Activated CD8-positive, alpha-beta memory T cell treated with anti-CD3 and anti-CD28 coated beads, Interleukin-2, amount 50 U/mL, for 48 hours (primary cell): ENCODE measurements around the gene DDX52.
"Not testable (repeated sequence)": the region's sequence is repeated elsewhere in the genome, so short reads cannot be mapped to it uniquely, and the experiment has no call there.

Experiments used
- DNase-seq: peaks from one replicate; pipeline ENCODE4 v3.0.0-alpha.2; 2020

Gene DDX52, protein sequence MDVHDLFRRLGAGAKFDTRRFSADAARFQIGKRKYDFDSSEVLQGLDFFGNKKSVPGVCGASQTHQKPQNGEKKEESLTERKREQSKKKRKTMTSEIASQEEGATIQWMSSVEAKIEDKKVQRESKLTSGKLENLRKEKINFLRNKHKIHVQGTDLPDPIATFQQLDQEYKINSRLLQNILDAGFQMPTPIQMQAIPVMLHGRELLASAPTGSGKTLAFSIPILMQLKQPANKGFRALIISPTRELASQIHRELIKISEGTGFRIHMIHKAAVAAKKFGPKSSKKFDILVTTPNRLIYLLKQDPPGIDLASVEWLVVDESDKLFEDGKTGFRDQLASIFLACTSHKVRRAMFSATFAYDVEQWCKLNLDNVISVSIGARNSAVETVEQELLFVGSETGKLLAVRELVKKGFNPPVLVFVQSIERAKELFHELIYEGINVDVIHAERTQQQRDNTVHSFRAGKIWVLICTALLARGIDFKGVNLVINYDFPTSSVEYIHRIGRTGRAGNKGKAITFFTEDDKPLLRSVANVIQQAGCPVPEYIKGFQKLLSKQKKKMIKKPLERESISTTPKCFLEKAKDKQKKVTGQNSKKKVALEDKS

DNA sequence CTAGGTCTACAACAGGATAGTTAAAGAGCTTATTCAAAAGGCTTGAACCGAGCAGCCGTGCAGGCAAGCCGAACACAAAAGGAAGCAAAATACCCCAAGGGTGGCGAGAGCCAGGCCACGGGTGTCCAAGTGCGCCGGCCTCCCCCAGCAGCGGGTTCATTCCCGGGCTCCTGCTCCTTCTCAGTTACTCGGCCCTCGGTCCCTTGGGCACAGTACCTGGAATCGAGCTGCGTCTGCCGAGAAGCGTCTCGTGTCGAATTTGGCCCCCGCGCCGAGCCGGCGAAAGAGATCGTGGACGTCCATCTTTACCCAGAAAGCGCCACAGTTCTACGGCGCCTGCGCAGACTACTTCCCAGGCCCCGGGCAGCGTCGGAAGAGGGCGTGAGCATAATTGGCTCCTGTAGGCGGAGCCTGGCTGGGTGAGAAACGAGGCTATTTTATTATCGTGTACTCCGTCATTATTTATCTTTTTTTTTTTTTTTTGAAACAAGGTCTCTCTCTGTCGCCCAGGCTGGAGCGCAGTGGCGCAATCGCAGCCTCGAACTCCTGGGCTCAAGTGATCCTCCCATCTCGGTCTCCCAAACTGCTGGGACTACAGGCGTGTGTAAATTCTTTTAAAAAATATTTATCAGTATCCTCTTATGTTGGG lies at the start of gene DDX52:
Gene DDX52 (minus strand): TSS at position 329 of the 649 bp plus-strand sequence. CDS start 26 bp downstream, at position 303.
- DNase-seq = peak; percentile 91

DNA sequence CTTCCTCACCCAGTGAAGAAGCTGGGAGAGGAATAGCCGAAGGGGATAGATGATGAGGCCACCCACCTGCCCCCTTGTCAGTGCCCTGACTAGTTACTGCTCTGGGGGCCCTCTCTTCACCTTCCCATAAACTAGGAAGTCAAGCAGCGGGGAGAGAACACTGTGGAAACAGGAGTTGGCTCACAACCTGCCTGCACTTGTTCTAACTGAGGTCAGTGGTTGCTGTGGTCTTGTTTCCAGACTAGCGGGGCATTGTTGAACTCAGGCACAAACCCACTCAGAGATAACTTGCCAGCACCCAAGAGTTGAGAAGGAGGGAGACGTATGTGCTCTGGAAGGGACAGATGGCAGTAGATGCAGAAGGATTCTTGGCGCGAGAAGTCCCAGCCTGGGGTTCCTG lies 48.6 kb upstream of the DDX52 start:
- no peak for DNase-seq

DNA sequence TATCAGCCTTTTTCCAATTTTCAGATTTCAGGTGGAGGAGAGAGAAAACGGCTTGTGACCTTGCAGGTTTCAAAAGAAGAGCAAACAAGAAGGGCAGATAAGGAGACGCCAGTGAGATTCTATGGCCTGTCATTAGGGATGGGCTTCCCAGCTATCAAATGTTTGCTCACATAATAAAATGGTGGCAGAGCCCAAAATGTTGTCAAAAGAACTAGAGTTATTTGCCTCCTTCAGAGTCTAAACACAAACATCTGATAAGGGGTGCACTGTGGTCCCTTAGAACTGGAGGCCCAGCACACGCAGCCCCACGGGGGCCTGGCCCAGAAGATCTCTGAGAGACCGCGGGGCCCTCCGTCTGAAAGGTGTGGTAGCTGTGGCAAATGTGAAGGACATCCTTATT lies 46.1 kb upstream of the DDX52 start:
- no peak for DNase-seq

DNA sequence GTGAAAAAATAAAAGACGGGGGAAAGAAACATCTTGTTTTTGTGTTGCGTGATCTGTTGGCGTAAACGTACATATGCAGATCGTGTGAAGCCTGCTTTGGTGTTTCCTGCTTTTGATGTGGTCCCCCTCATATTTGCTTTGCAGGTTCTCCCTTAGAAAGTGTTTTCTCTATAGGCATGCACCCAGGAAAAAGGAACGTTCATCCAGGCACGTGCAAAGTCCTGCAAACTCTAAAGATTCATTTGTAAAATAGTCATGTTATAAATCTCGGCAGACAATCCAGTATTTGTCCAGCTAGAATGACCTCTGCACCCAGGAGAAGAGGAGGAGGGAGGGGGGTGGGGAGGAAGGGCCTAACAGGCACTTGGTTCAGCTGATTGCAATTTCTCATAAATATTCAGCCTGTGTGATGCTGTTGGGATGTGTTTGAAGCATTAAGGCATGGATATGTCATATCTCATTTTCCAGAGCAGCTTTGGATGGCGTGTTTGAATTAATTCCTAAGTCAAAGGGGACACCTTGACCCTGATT lies 40.3 kb upstream of the DDX52 start:
- no peak for DNase-seq

DNA sequence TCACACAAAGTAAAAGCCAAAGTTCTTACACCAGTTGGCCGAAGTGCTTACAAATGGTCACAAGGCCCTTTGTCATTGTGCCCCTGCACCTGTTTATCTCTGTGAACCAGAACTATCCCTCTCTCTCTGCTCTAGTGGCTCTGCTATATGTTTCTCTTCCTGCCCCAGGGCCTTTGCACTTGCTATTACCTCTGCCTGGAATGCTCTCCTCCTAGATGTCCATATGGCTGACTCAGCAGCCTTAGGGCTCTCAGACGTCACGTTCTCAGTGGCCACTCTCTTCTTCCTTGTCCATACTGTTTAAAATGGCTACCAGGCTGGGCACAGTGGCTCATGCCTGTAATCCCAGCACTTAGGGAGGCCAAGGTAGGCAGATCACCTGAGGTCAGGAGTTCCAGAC lies 38.8 kb upstream of the DDX52 start:
- DNase-seq = no peak

DNA sequence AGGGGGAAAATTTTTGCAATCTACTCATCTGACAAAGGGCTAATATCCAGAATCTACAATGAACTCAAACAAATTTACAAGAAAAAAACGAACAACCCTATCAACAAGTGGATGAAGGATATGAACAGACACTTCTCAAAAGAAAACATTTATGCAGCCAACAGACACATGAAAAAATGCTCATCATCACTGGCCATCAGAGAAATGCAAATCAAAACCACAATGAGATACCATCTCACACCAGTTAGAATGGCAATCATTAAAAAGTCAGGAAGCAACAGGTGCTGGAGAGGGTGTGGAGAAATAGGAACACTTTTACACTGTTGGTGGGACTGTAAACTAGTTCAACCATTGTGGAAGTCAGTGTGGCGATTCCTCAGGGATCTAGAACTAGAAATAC lies 36.7 kb upstream of the DDX52 start:
- DNase-seq = not testable (repeated sequence)

DNA sequence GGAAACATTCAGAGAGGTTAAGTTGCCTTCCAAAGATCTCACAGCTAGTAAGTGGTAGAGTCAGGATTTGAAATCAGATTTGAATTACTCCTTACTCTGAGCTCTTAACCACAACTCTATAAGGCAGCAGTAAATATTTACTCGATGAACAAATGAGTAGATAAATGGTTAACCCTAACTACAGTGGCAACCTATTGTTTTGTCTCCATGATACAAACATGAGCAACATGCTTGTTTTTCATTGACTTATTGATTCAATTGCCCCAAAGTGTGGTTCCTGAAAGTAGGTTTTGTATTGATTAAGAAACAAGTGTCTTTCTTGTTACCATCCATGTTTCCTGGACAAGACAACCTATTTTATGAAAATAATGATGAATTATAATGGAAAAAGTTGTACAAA lies 34.8 kb upstream of the DDX52 start:
- no peak for DNase-seq

DNA sequence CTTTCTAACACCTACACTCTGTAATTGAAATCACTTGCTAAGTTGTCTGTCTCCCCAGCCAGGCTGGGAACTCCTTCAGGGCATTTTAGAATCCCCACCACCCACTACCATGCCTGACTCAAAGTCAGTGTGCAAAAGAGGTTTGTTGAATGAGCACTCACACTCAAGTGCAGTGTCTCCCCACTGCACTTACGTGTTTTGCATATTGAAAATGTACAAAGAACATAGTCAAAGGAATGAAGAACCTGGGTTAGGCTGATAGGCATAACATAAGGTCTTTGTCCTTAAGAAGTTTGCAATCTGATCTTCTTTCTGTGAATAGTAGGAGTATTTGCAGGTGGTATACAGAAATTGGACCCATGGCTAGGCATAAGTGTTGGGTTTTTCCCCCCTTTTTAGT lies 33.8 kb upstream of the DDX52 start:
- DNase-seq = no peak

DNA sequence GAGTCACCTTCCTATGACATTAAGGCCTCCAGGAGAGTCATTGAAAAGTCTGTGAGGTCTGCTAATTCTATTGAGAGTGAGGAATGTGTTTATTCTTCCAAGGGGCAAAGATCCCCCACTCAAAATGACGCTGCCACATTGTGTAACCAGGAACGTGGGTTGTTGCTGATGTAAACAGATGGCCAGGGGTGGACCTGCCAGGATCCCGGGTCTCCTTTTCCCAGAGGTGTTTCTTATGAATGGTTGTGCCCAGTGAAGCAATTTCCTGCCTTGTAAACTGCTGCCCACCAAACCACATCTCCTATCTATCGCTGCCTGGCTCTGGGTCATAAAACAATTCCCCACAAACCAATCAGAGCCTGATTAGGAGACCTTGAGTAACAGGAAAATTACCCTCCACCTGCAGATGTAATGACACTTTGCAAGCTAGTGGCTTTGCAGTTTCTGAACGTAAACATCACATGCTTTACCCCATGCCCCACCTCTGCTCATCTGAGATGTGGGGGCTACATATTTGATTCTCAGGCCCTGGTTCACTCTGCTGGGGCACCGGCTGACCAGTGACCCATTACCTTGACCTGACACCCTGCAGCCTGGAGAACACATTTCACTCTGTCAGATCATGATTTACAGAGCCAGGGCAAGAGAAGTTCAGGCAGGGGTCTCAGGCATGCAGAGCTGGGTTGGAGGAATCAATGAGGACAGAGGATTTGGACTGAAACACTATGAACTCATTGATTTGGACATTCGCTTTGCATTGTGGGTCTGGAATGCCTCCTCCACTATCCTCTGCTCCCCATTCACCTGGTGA lies 33.1 kb upstream of the DDX52 start:
- DNase-seq = no peak

DNA sequence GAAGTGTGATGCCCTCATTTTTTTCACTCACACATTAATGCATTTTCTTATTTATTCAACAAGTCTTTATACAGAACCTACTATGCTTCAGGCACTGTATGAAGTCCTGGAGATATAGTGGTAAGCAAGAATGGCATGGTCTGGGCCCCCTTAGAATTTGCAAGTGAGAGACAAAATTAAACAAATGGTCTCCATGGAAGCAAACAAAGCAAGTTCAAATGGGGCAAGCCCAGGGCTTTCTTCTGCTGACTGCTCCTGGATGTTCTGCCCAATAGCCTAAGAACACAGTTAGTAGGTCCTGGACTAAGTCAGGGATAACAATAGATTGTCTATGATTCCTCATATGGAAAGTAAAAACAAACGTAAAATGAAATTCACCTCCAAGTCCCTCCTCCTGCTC lies 31.3 kb upstream of the DDX52 start:
- DNase-seq = no peak

DNA sequence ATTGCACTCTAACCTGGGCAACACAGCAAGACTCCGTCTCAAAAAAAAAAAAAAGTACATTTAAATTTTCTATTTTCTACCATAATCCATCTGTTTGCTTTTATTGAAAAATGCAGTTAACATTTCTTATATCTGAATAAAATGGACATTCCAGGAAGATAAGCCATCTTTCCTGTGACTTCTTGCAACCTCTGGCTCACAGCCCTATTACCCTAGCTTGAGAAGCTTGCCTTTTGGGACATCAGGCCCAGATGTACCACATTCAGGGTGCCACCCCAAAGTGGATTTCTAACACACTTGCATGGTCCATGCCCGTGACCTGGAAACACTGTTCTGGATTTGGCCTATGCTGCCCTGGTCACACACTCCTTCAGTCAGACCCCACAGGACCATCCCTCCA lies 30.1 kb upstream of the DDX52 start:
- no peak for DNase-seq

DNA sequence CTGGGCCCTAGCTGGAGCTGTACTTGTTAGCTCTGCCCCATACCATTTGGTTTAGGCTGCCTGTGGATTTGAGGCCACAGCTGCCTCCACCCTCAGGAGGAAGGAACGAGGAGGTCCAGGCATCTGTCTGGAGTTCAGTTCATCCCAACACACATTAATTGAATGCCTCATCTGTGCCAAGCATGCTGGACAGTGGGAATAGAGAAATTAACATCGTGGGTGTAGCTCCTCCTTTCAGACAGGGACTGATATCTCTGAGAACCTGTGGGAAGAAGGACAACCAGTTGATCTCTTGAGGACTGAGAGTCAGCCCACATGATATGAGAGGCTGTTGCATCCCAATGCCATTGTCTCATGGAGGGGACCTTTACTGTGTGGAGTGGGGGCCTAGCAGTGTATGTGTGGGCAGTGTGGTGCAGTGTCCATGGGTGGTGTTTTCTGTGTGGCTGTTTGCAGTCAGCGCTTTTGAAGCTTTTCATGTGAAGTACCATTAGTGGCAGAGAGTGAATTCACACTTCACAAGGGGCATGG lies 29.4 kb upstream of the DDX52 start:
- DNase-seq = no peak

DNA sequence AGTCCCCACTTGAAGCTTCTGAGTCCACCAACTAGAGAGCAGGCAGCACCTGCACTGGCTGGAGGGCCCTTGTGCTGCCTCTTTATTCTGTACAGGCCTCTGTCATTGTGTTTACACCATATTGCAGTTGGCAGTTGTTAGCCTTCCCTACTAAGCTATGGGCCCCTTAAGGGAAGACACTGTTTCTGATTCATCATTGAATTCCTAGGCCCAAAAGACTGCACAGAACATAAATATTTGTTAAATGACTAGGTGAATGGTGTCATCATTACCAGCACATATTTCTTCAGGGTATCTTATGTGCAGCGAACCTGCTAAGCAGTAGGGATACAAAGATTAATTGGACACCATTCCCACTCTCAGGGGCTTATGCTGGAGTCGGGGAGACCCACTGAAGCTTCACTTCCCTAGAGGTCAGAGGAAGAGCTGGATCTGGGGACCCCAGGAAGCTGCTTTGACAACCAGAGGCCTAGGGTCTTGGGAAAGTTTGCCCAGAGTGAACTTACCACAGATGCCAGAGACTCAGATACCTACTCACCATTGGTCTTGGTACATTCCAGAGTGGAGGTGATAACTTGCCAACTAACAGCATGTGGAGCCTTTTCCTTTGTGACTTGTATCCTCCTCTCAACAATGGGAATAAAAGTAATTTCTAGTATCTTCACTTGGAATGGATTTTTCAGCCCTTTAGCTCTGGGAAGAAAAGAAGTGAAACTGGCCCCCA lies 28.7 kb upstream of the DDX52 start:
- DNase-seq = no peak

DNA sequence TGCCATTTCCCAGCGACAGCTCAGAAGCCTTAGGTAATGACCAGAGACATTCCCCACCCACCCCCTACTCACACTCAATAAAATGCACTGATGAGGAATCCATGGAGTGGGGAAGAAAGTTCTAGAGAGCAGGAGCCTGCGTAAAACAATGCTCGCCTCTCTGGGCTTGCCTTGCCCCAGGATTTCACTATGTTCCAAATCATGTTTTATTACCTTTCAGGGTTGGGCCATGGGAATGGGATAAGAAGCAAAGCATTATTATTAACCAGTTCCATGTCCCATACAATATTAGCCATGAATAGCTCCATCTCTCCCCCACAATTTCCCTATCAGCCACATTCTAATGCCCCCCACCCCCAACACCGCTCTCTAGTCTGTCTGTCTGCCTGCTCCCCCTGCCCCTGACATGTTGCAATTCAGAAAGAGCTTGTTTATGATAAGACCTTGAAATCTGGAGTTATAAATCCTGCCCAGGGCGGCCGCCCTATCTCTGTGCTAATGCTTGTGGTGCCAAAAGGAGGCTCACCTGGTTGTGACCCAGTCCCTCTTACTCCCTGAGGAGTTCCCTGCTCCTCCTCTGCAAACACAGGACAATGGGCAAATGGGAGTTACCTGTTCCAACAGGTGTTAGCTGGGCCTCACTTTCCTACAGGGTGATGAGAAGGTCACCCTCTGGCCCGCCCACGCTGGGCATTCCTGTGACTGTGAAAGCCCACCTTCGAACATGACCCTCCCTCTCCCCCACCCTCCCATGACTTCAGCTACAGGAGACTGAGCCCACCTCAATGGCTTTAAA lies 28.0 kb upstream of the DDX52 start:
- no peak for DNase-seq

DNA sequence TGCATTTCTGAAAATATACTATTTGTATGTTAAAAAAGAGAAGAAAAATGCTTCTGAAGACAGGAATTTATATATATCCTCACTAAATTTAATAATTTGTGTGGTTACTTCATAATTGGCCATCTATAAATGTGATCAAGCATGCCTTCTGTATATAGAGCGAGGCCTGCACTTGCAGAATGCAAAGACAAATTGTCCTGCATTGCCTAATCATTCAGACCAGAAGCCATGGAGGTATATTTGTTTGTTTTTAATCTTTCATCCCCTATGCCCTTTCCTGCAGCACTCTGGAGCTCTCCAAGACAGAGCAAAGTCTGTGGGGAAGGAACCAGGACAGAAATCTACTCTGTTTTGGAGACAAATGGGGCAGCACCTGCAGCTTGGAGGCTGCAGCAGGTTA lies 23.8 kb upstream of the DDX52 start:
- no peak for DNase-seq

DNA sequence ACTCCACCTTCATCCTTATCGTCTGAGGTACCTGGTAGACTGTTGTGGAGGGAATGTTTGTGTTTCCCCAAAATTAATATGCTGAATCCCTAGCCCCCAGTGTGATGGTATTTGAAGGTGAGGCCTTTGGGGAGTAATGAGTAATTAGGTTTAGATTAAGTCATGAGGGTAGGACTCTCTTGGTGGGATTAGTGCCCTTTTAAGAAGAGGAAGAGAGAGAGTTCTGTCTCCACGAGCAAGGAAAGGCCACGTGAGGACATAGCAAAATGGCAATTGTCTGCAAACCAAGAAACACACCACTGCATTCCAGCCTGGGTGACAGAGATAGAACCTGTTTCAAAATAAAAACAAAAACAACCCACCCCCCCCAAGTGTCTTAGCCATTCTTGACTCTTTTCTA lies 21.0 kb upstream of the DDX52 start:
- no peak for DNase-seq

DNA sequence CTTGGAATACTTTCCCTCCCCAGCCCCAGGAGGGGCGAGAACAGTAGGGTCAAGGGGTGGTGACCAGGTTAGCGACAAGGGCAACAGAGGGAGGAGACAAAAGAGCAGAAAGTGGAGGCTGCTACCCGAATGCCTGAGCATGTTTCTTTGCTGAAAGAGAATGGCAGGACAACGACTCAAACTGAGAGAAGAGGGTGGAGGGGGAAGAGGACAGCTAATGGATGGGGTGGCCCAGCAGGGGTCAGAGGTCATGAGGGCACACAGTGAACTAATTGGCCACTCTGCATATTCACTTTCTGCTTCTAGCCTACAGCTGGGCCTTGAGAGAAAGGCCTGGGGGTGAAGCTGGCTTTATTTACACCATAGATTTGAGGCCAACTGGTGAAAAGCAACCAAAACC lies 19.1 kb upstream of the DDX52 start:
- no peak for DNase-seq

DNA sequence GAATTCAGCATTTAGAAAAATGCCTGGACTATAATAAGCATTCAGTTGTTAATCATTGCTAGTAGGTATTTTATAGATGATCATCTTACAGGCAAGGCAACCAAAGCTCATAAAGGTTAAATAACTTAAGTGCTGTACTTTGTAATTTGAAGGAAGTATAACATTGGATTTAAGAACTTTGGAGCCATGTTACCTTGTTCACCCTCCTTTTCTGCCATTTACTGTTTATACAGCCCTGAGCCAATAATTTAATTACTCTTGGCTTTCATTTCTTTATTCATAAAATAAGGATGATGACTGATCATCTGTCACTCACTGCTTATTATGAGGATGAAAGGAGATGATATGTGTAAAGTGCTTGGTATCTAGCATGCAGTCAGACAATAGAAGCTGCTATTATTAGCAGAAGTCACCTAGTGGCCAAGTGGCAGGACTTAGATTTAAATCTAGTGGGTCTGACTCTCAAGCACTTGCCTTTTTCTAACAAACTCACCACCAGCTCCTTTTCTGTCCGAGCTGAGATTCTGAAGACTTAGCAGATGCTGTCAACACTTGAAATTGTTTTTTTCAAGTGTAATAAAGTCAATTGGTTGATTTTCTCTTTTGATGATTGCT lies 18.3 kb upstream of the DDX52 start:
- no peak for DNase-seq

DNA sequence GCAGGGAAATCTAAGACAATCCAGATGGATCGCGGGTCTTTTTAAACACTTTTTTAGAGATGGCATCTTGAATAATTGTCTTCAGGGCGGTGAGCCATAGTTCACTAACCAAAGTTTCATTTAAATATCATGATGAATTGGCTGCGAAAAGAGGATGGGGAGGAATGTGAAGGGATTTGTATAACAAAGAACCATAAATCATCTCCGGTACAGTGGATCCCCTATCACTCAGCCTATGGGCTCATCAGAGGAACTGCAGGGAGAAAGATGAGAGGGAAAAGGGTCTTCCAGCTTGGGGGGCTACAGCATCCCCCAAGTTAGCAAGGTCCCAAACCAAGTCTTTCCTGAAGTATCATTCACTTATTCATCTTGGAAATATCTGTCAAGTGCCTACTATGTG lies 16.7 kb upstream of the DDX52 start:
- no peak for DNase-seq

DNA sequence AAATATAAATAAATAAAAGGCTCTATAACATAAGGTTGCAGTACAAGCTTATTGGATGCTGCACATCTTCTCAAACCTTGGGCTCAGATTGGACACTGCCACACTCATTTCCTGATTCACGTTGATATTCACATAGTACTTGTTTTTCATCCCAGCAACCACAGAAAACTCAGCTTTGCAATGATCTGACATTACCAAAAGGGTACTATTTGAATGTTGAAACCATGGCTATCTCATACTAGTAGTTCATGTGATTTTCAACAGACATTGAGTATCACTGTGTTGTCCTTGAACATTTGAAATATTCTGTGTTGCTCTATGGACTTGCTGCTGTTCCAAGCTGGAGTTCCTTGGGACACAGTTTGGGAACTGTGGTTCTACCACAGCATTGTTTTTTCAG lies 14.0 kb upstream of the DDX52 start:
- no peak for DNase-seq

DNA sequence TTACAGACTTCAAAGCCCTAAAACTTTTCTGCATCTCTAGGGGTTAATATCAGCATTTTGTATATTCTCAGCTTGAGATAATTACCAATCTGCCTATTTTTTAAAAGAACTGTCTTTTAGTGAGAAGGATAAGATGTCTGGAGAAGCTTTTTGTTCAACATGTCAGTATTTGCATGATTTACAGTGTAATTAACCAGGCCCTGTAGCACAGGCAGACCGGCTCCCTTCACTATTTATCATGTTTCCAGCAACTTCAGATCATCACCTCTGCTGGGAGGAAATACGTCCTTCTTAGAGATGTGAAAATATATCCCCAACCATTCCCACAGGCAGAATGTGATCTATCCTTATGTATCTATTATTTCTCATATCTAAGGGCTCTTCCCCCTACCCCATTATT lies 8.6 kb upstream of the DDX52 start:
- no peak for DNase-seq
